ENCODE results near the gene CYB5RL.
"Not testable (repeated sequence)": the region's sequence is repeated elsewhere in the genome, so short reads cannot be mapped to it uniquely, and the experiment has no call there.

Gene CYB5RL

GRCh38 chr1:54167422-54168139, 32.2 kb downstream of the CYB5RL start:
- Histone ChIP-seq H3K4me2 (ENCODE audit: low read depth, low read length, poor library complexity, severe bottlenecking) (no peak overlapping the region), H3K36me3 (ENCODE audit: insufficient read depth, low read length) (no peaks in the 10 kb centered on the region), H3K4me1 (ENCODE audit: insufficient read depth, low read length, poor library complexity, severe bottlenecking) (no peaks in the 10 kb centered on the region), H2AFZ (ENCODE audit: low read length) (no peak overlapping the region), H3K9me2 (replicated peaks; ENCODE audit: low read depth, low read length) (no peaks in the 10 kb centered on the region), H3F3A (ENCODE audit: low read depth) (no peaks in the 10 kb centered on the region), H3K27me3 (ENCODE audit: insufficient read depth, low read length, poor library complexity, severe bottlenecking) (no peaks in the 10 kb centered on the region), H4K20me1 (ENCODE audit: insufficient read depth, low read length, poor library complexity, severe bottlenecking) (no peaks in the 10 kb centered on the region), H3K4me3 (ENCODE audit: low read length, poor library complexity, severe bottlenecking) (no peak overlapping the region), H3K9ac (ENCODE audit: low read depth, low read length, poor library complexity, severe bottlenecking) (no peak overlapping the region), H3K79me2 (ENCODE audit: insufficient read depth, low read length) (no peaks in the 10 kb centered on the region), H3K9me3 (ENCODE audit: insufficient read depth, low read depth, low read length) (no peaks in the 10 kb centered on the region)
- TF ChIP-seq EZH2phosphoT487 (IDR thresholded peaks at IDR 0.05; ENCODE audit: borderline replicate concordance): no peak
- TF ChIP-seq, protein P1, sequence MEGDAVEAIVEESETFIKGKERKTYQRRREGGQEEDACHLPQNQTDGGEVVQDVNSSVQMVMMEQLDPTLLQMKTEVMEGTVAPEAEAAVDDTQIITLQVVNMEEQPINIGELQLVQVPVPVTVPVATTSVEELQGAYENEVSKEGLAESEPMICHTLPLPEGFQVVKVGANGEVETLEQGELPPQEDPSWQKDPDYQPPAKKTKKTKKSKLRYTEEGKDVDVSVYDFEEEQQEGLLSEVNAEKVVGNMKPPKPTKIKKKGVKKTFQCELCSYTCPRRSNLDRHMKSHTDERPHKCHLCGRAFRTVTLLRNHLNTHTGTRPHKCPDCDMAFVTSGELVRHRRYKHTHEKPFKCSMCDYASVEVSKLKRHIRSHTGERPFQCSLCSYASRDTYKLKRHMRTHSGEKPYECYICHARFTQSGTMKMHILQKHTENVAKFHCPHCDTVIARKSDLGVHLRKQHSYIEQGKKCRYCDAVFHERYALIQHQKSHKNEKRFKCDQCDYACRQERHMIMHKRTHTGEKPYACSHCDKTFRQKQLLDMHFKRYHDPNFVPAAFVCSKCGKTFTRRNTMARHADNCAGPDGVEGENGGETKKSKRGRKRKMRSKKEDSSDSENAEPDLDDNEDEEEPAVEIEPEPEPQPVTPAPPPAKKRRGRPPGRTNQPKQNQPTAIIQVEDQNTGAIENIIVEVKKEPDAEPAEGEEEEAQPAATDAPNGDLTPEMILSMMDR (conservative IDR thresholded peaks at IDR 0.05; ENCODE audit: low read length): no peak

DNA sequence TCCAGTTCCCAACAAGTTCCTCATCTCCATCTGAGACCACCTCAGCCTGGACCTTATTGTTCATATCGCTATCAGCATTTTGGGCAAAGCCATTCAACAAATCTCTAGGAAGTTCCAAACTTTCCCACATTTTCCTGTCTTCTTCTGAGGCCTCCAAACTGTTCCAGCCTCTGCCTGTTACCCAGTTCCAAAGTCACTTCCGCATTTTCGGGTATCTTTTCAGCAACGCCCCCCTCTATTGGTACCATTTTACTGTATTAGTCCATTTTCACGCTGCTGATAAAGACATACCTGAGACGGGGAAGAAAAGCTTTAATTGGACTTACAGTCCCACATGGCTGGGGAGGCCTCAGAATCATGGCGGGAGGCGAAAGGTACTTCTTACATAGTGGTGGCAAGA, 33.5 kb downstream of the CYB5RL start:
- not testable (repeated sequence) for H3F3A ChIP-seq (ENCODE audit: low read depth); H3K79me2 ChIP-seq (ENCODE audit: insufficient read depth, low read length); H3K9ac ChIP-seq (ENCODE audit: low read depth, low read length, poor library complexity, severe bottlenecking); H3K27me3 ChIP-seq (ENCODE audit: insufficient read depth, low read length, poor library complexity, severe bottlenecking); H3K4me3 ChIP-seq (ENCODE audit: low read length, poor library complexity, severe bottlenecking); H3K4me2 ChIP-seq (ENCODE audit: low read depth, low read length, poor library complexity, severe bottlenecking); H3K9me3 ChIP-seq (ENCODE audit: insufficient read depth, low read depth, low read length); H4K20me1 ChIP-seq (ENCODE audit: insufficient read depth, low read length, poor library complexity, severe bottlenecking); H2AFZ ChIP-seq (ENCODE audit: low read length); H3K36me3 ChIP-seq (ENCODE audit: insufficient read depth, low read length); H3K9me2 ChIP-seq (replicated peaks; ENCODE audit: low read depth, low read length); H3K4me1 ChIP-seq (ENCODE audit: insufficient read depth, low read length, poor library complexity, severe bottlenecking)

DNA sequence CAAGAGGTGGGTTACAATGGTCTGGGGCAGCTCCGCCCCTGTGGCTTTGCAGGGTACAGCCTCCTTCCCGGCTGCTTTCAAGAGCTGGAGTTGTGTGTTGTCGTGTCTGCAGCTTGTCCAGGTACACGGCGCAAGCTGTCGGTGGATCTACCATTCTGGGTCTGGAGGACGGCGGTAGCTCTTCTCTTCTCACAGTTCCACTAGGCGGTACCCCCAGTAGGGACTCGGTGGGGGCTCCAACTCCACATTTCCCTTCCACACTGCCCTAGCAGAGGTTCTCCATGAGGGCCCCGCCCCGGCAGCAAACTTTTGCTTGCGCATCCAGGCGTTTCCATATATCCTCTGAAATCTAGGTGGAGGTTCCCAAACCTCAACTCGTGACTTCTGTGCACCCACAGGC, 34.7 kb downstream of the CYB5RL start:
- no peaks in the 10 kb centered on the region for H4K20me1 ChIP-seq (ENCODE audit: insufficient read depth, low read length, poor library complexity, severe bottlenecking)
- H3K9me3 ChIP-seq (ENCODE audit: insufficient read depth, low read depth, low read length): no peaks in the 10 kb centered on the region
- no peaks in the 10 kb centered on the region for H3K79me2 ChIP-seq (ENCODE audit: insufficient read depth, low read length)
- H3K27me3 ChIP-seq (ENCODE audit: insufficient read depth, low read length, poor library complexity, severe bottlenecking): no peaks in the 10 kb centered on the region
- no peak overlapping the region for H3K4me3 ChIP-seq (ENCODE audit: low read length, poor library complexity, severe bottlenecking)
- no peak overlapping the region for H2AFZ ChIP-seq (ENCODE audit: low read length)
- no peak overlapping the region for H3K4me2 ChIP-seq (ENCODE audit: low read depth, low read length, poor library complexity, severe bottlenecking)
- TF ChIP-seq, protein P1 (conservative IDR thresholded peaks at IDR 0.05; ENCODE audit: low read length): no peak
- TF ChIP-seq EZH2phosphoT487 (IDR thresholded peaks at IDR 0.05; ENCODE audit: borderline replicate concordance): no peak
- no peaks in the 10 kb centered on the region for H3K4me1 ChIP-seq (ENCODE audit: insufficient read depth, low read length, poor library complexity, severe bottlenecking)
- no peak overlapping the region for H3K9ac ChIP-seq (ENCODE audit: low read depth, low read length, poor library complexity, severe bottlenecking)
- no peaks in the 10 kb centered on the region for H3K36me3 ChIP-seq (ENCODE audit: insufficient read depth, low read length)
- no peaks in the 10 kb centered on the region for H3K9me2 ChIP-seq (replicated peaks; ENCODE audit: low read depth, low read length)
- no peaks in the 10 kb centered on the region for H3F3A ChIP-seq (ENCODE audit: low read depth)

GRCh38 chr1:54163573-54163972, 36.3 kb downstream of the CYB5RL start:
- H3K79me2 ChIP-seq (ENCODE audit: insufficient read depth, low read length): no peaks in the 10 kb centered on the region
- H3K36me3 ChIP-seq (ENCODE audit: insufficient read depth, low read length): no peaks in the 10 kb centered on the region
- H4K20me1 ChIP-seq (ENCODE audit: insufficient read depth, low read length, poor library complexity, severe bottlenecking): no peaks in the 10 kb centered on the region
- H3K27me3 ChIP-seq (ENCODE audit: insufficient read depth, low read length, poor library complexity, severe bottlenecking): no peaks in the 10 kb centered on the region
- H3K9me3 ChIP-seq (ENCODE audit: insufficient read depth, low read depth, low read length): no peaks in the 10 kb centered on the region
- no peak overlapping the region for H3K9ac ChIP-seq (ENCODE audit: low read depth, low read length, poor library complexity, severe bottlenecking)
- no peaks in the 10 kb centered on the region for H3K9me2 ChIP-seq (replicated peaks; ENCODE audit: low read depth, low read length)
- H3K4me1 ChIP-seq (ENCODE audit: insufficient read depth, low read length, poor library complexity, severe bottlenecking): no peaks in the 10 kb centered on the region
- no peak overlapping the region for H3K4me3 ChIP-seq (ENCODE audit: low read length, poor library complexity, severe bottlenecking)
- H3K4me2 ChIP-seq (ENCODE audit: low read depth, low read length, poor library complexity, severe bottlenecking): no peak overlapping the region
- TF ChIP-seq, protein P1 (conservative IDR thresholded peaks at IDR 0.05; ENCODE audit: low read length): no peak
- no peak for TF ChIP-seq EZH2phosphoT487 (IDR thresholded peaks at IDR 0.05; ENCODE audit: borderline replicate concordance)
- H3F3A ChIP-seq (ENCODE audit: low read depth): no peaks in the 10 kb centered on the region
- H2AFZ ChIP-seq (ENCODE audit: low read length): no peak overlapping the region
